NOMO-1 (cell line): ENCODE measurements around the gene OR7G2.

Source experiments
- DNase-seq, 2 experiments: peaks; one replicate each; lab custom pipeline; 2025; ENCODE audit not compliant: unreplicated experiment in 2 of 2; lab: John Stamatoyannopoulos, UW

OR7G2 gene

DNA sequence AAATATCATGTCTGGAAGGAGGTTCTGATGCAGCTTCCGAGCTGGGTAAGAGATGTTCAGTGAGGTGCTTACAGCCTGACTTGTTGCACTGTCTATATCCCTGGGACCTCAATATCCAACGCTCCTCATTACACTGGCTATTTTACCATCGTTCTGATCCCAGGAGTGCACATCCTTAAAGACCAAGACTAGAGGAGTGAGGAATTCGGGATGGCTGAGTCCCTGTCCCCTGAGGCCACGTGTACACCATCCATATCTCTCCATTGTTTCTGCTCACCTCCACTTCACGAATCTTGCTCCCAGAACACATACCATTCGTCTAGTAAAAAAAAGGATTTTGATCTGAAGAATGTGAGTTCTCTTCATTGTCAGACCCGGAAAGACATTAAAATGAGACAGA lies at the start of gene OR7G2:
Gene OR7G2, minus strand, starts transcription at position 101 of the 400 bp plus-strand sequence. CDS start 4,232 bp downstream, outside the sequence.
- no peak for DNase-seq

GRCh38 chr19:9156304-9156703 lies 49.0 kb upstream of the OR7G2 start:
- DNase-seq = no peak

DNA sequence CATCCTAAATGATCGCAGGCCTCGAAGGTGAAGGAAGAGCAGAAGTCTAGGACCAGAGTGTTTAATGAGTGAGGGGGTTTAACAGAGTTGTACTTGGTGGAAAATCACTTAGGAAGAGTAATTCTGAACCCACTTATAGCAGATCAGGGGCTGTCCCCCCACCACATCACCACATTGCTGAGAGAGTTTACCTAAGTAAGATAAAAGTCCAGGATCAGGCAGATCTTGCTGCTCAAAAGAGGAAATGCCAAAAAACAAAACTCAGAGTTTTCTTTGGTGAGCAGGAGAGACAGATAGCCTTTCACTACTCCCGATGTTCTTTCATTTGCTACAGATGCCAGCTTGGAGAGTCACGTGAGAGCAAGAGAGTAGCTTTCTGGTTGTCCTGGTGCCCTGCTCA lies 48.3 kb upstream of the OR7G2 start:
- DNase-seq = no peak

GRCh38 chr19:9151367-9151766 lies 44.1 kb upstream of the OR7G2 start:
- no peak for DNase-seq

GRCh38 chr19:9150650-9151049 lies 43.4 kb upstream of the OR7G2 start:
- DNase-seq = no peak

DNA sequence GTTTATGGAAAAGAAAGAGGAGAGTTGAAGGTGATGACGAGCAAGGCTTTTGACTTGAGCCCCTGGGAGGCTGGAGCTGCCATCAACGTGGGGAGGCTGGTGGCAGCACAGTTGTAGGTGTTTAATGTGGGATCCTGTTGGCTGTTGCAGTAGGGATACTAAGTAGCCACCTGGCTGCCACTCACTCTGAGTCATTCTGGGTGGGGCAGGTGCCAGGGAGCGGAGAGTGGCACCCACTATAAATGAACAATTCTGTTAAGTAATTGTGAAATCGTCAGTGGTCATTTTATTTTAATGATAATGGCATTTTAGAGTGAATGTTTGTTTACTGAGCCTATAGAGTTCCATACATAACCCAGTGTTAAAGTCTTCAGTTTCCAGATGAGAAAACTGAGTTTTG lies 42.7 kb upstream of the OR7G2 start:
- no peak for DNase-seq

GRCh38 chr19:9148697-9149096 lies 41.4 kb upstream of the OR7G2 start:
- DNase-seq = no peak

- DNase-seq = no peak
Measured at GRCh38 chr19:9146882-9147281, 39.6 kb upstream of the OR7G2 start.

GRCh38 chr19:9144920-9145319 lies 37.6 kb upstream of the OR7G2 start:
- no peak for DNase-seq

DNA sequence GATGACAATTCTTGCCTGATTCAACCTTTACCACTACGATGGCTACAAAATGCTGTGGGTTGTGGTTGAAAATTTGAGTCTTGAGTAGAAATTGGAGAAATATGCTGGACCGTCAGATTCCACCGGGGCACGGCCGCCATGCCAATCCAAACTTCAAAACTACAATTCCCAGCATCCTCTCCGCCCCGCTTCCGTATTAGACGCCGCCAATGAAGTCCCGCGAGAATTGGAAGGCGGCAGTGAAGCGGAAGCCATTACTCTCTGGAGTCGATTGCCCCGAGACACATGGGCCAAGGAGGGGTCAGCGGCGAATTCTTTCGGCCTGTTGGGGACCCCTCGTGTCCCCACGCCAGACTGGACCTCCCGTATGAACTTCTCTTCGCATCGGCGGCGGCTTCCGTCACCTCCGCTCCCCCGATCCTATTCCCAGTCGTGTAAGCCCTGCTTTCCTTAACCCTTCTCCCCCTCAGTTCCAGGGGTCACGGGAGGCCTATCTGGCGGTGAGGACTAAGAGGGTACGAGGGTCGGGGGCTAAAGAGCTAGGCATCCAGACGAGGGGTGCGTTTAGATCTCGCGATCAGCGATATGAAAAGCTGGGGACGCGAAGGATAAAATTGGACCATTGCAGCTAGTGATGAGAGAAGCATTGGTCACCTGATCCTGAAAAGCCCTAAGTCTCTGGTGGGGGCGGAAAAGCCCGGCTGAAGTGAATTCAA lies 33.0 kb upstream of the OR7G2 start, which contains the start of gene ZNF317:
Gene ZNF317, plus strand, starts transcription at position 239 of the 716 bp plus-strand sequence. CDS start 15,620 bp downstream, outside the sequence.
- DNase-seq = peak; percentile 79 to 93

- no peak for DNase-seq
Measured at GRCh38 chr19:9139609-9140158, 32.4 kb upstream of the OR7G2 start.

DNA sequence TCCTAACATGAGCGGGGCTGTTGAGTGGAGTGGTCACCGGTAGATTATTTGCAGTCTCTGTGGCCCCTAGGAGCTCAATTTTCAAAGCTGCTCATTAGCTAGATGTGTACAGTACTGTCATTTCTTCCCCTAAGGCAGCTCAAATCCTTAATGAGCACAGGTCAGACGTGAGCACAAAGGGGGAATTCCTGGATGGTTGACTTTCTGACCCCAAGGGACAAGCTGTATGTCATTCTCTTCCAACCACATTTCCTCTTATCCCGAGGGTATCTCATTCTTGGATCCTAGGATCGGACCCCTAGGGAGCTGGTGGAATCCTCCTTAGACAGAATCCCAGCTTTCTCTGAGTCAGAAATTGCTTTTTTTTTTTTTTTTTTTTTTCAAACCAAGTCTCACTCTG lies 25.1 kb upstream of the OR7G2 start:
- DNase-seq = no peak

GRCh38 chr19:9130965-9131364 lies 23.7 kb upstream of the OR7G2 start:
- peak; percentile 35 to 59 for DNase-seq

DNA sequence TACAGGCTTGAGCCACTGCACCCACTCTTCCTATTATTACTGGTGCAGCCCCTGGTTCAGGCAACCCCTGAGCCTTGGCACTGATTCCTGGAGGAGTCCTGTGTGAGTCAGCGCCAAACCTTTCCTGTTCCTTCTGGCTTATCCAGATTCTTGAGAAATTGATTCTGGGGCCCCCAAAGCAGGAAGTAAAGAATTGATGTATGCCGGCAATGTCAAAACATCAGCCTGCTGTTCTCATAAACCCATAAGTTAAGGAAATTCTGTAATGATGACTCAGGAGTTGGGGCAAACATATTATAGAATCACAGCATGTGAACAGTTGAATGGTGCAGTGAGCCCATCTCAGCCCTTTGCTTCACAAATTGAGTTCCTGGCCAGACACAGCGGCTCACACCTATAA lies 20.9 kb upstream of the OR7G2 start:
- DNase-seq = no peak

GRCh38 chr19:9126900-9127405 lies 19.7 kb upstream of the OR7G2 start, which contains the start of gene OR7G3:
Gene OR7G3 (minus strand): TSS chr19:9126950. CDS start chr19:9126950, 0 bp downstream.
- no peak for DNase-seq

GRCh38 chr19:9116547-9116946 lies 9.3 kb upstream of the OR7G2 start:
- DNase-seq = no peak

DNA sequence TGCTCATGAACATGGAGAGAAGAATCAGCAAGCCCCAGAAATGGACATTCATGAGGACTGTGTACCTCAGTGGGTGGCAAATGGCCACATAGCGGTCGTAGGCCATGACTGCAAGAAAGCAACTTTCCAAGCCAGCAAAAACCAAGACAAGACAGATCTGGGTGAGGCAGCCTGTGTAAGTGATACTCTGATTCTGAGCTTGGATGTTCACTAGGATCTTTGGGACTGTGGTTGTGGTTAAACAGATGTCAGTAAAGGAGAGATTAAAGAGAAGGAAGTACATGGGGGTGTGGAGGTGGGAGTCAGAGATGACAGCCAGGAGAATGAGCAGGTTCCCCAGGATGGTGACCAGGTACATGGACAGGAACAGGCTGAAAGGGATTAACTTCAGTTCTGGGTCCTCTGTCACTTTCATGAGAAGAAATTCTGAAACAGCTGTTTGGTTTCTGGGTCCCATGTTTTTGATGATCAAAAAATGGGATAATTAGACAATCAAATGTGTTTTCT lies 8.1 kb upstream of the OR7G2 start, which contains the start of gene OR7G1:
Gene OR7G1, minus strand, starts transcription at position 457 of the 507 bp plus-strand sequence. Its CDS starts 0 bp downstream, at position 457.
- DNase-seq = no peak

- no peak for DNase-seq
Measured at GRCh38 chr19:9109959-9110358, 2.7 kb upstream of the OR7G2 start.

- DNase-seq = no peak
Measured at GRCh38 chr19:9086761-9087160, 20.5 kb downstream of the OR7G2 start, which contains the start of gene OR1M1. Gene OR1M1 (plus strand): TSS chr19:9087061. CDS start chr19:9093245, 6,184 bp downstream.

DNA sequence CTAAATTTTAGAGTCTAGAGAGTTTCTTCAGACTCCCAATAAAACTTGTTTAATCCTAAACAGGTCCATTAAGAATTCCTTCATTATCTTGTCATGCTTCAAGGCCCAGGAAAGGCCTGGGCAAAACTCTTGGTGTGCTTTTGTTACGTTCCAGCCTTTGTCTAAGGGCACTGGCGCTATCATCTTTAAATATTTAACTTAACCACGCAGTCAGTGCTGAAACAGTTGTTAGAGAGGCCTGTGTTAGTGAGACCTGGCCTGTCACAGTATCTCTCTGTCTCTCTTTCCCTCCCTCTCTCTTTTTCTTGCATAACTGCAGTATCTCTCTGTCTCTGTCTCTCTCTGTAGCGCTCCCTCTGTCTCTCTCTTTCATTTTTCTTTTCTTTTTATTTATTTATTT lies 28.6 kb downstream of the OR7G2 start:
- DNase-seq = no peak

DNA sequence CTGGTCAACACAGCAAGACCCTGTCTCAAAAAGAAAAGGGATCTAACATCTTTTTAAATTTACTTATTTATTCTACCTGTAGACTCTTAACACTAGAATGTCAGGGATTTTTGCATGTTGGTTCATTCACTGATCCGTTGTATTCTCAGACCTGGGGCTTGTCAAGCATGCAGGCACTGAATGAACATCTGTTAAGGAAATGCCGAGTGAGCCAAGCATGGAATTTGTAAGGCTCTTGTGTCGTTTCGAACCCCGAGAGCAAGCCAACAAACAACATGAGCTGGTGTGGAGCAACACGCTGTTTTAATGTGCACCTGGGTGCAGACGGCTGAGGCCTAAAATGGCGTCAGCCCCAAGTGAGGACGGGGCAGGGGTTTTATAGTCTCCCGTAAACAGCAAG lies 30.4 kb downstream of the OR7G2 start:
- DNase-seq = no peak
